K562 (cell line): ENCODE results near the gene RPUSD1. TPM values are rescaled to one million over a fixed set of nuclear protein-coding genes. Genes with fewer than 3 reads are reported as not detected.
A peak's percentile ranks its signal among the peaks of the same experiment; 100 is the strongest.

Source experiments
- CXXC5 ChIP-seq: fragments of 250-450 bp; sonication (Bioruptor Pico); IDR thresholded peaks from 2 replicates; pipeline ENCODE4 v1.8.0; 2022; ENCODE audit warnings: inconsistent platforms, mild to moderate bottlenecking, moderate library complexity
- GABPA ChIP-seq: fragments of 200-800 bp; sonication (Bioruptor generic); conservative IDR thresholded peaks from 2 replicates; pipeline ENCODE4 v1.6.1; 2016; ENCODE audit warnings: low read depth, missing genetic modification characterization, missing compliant biosample characterization
- GATAD2B ChIP-seq: fragments of 450-650 bp; IDR thresholded peaks from 2 replicates; pipeline ENCODE4 v1.6.1; 2017; ENCODE audit warnings: mild to moderate bottlenecking, borderline replicate concordance
- GMEB1 ChIP-seq: fragments of 250-450 bp; sonication (Bioruptor Pico); IDR thresholded peaks from 2 replicates; pipeline ENCODE4 v1.4.0; 2020; ENCODE audit warnings: mild to moderate bottlenecking
- GTF3C2 ChIP-seq: IDR thresholded peaks from 3 replicates; pipeline ENCODE4 v1.6.1; 2011; ENCODE audit warnings: borderline replicate concordance, mild to moderate bottlenecking, moderate library complexity; ENCODE audit not compliant: insufficient read length; ENCODE audit errors: extremely low read depth
- HMG20A ChIP-seq: fragments of 450-650 bp; formaldehyde crosslinking; conservative IDR thresholded peaks from 2 replicates; pipeline ENCODE4 v1.4.0; 2020; ENCODE audit warnings: mild to moderate bottlenecking, mixed read lengths
- KHSRP ChIP-seq: fragments of 450-650 bp; IDR thresholded peaks from 2 replicates; pipeline ENCODE4 v1.6.1; 2017
- PATZ1 ChIP-seq: fragments of 250-450 bp; sonication (Bioruptor Pico); IDR thresholded peaks from 2 replicates; pipeline ENCODE4 v1.5.0; 2020; ENCODE audit warnings: mild to moderate bottlenecking, borderline replicate concordance
- PBX2 ChIP-seq, 2 experiments: IDR thresholded peaks in 1 of 2; conservative IDR thresholded peaks in 1 of 2; 2 replicates each; pipeline ENCODE4 v1.6.1; 2016; ENCODE audit warnings: low read depth in 2 of 2, mild to moderate bottlenecking in 1 of 2, missing compliant biosample characterization in 1 of 2, missing genetic modification characterization in 1 of 2, moderate library complexity in 1 of 2
- RB1 ChIP-seq: fragments of 450-650 bp; IDR thresholded peaks from 2 replicates; pipeline ENCODE4 v1.6.1; 2017; ENCODE audit warnings: low read depth, mild to moderate bottlenecking
- SAP30 ChIP-seq: fragments of 200-600 bp; sonication (generic); IDR thresholded peaks from 2 replicates; pipeline ENCODE4 v1.6.1; 2012; ENCODE audit warnings: borderline replicate concordance, low read depth, mild to moderate bottlenecking, moderate library complexity, low read length, control low read depth, inconsistent platforms; ENCODE audit not compliant: insufficient read depth, poor library complexity, severe bottlenecking
- U2AF1 ChIP-seq: fragments of 200-400 bp; formaldehyde crosslinking; optimal IDR thresholded peaks from 2 replicates; pipeline ENCODE3; 2017; ENCODE audit warnings: mild to moderate bottlenecking, low read depth, low read length, moderate library complexity
- ZNF354B ChIP-seq: fragments of 250-450 bp; sonication (Bioruptor Pico); IDR thresholded peaks from 2 replicates; pipeline ENCODE4 v1.4.0; 2020
- ZNF511 ChIP-seq: sonication (generic); formaldehyde crosslinking; IDR thresholded peaks from 2 replicates; pipeline ENCODE4 v1.8.0; 2022; ENCODE audit warnings: mild to moderate bottlenecking, missing genetic modification reagents
- polyA plus RNA-seq, 8 experiments: library from polyadenylated mRNA; depleted of rRNA in 4 of 8; stranded (reverse) in 5 of 8; unstranded in 3 of 8; fragments of >200 nt; fragmentation: Nextera tagmentation in 2 of 8; fragmentation: Illumina TruSeq in 1 of 8; extraction: Ambion mirVana in 2 of 8; extraction: Trizol in 1 of 8; gene quantifications; 2 replicates each; pipeline versions ENCODE4 v1.2.1 to v1.2.3, GENCODE V29; 2011 to 2014; ENCODE audit warnings: inconsistent platforms in 1 of 8, missing spikeins in 1 of 8
- total RNA-seq, 7 experiments: library from RNA; depleted of rRNA in 6 of 7; stranded (reverse); fragments of >200 nt in 6 of 7; fragmentation: Illumina TruSeq in 2 of 7; extraction: Trizol in 2 of 7; gene quantifications; 2 replicates each; pipeline versions ENCODE4 v1.2.1 to v1.2.3, GENCODE V29; 2011 to 2021; ENCODE audit warnings: low replicate concordance in 1 of 7

Gene RPUSD1
- total and polyA plus RNA-seq, 9 of the 15 experiments (the other 6 are each of a cell fraction or from before 2014, with no cell fraction given): 0.45 to 56.6 (median 12.0) TPM

GRCh38 chr16:788399-789126 is 382 bp upstream of the RPUSD1 start, which contains the start of gene CHTF18 (continued):
- TF ChIP-seq ZNF511 (CRISPR knock-in tag) (peak; percentile 52; the same call in 1 of the 2 replicates), SAP30 (peak; percentile 93), ZNF354B (no peak), PATZ1 (CRISPR knock-in tag) (no peak), KHSRP (no peak), GATAD2B (0 out of 2 replicates have a peak, but pooled peaks have one; percentile 10), GABPA (tag) (peak; percentile 84), RB1 (peak; percentile 84), GMEB1 (CRISPR knock-in tag) (peak; percentile 99), GTF3C2 (no peak), HMG20A (no peak), U2AF1 (peak; percentile 66), PBX2 (CRISPR knock-in tag; IDR thresholded peaks at IDR 0.05; ENCODE audit: low read depth) (peak; percentile 34), PBX2 (tag; conservative IDR thresholded peaks at IDR 0.05; ENCODE audit: low read depth) (no peak), CXXC5 (CRISPR knock-in tag) (peak; percentile 90)
